HEK293 (cell line): ENCODE data around the gene RNF181.
"Not testable (repeated sequence)": the region's sequence is repeated elsewhere in the genome, so short reads cannot be mapped to it uniquely, and the experiment has no call there.

Experiments
- CTCF ChIP-seq: fragments of 450-650 bp; formaldehyde crosslinking; IDR thresholded peaks from 2 replicates; pipeline ENCODE4 v1.5.1; 2016; ENCODE audit warnings: missing biosample characterization, missing genetic modification characterization
- ZNF274 ChIP-seq, 2 experiments: fragments of 200-500 bp in 1 of 2; fragments of 450-650 bp in 1 of 2; sonication (Bioruptor generic) in 1 of 2; formaldehyde crosslinking in 1 of 2; IDR thresholded peaks; 2 replicates each; pipeline versions ENCODE4 v1.5.1 to v1.6.1; 2014 to 2016; ENCODE audit warnings: borderline replicate concordance in 1 of 2, inconsistent platforms in 1 of 2, low read length in 1 of 2, missing biosample characterization in 1 of 2, missing genetic modification characterization in 1 of 2

GRCh38 chr2:85614757-85615156, 19.2 kb downstream of the RNF181 start:
- TF ChIP-seq ZNF274 (IDR thresholded peaks at IDR 0.05; ENCODE audit: low read length); ZNF274 (tag by site-specific recombination; IDR thresholded peaks at IDR 0.05; ENCODE audit: borderline replicate concordance); CTCF (tag by site-specific recombination): not testable (repeated sequence)
